Karpas-422 (cell line): Measurements from ENCODE around the gene MCTP2. TPM values are rescaled to one million over a fixed set of nuclear protein-coding genes. Genes with fewer than 3 reads are reported as not detected.

ENCODE experiments used
- DNase-seq: peaks from one replicate; pipeline ENCODE4 v3.0.0-alpha.2; 2015
- H2AFZ ChIP-seq: fragments of 200-600 bp; sonication (generic); 2 replicates; pipeline ENCODE4 v1.6.1; 2014; ENCODE audit warnings: antibody characterized with exemption, low read length, mixed read lengths
- H3K27ac ChIP-seq: fragments of 200-600 bp; sonication (generic); 2 replicates; pipeline ENCODE4 v1.5.1; 2014; ENCODE audit warnings: mild to moderate bottlenecking, low read length, moderate library complexity
- H3K27me3 ChIP-seq: fragments of 200-600 bp; sonication (generic); 2 replicates; pipeline ENCODE4 v1.6.1; 2014; ENCODE audit warnings: low read length, mixed read lengths
- H3K36me3 ChIP-seq: fragments of 200-600 bp; sonication (generic); 2 replicates; pipeline ENCODE4 v1.6.1; 2014; ENCODE audit warnings: low read length, mixed read lengths; ENCODE audit not compliant: insufficient read depth
- H3K4me1 ChIP-seq: fragments of 200-600 bp; sonication (generic); 2 replicates; pipeline ENCODE4 v1.6.1; 2014; ENCODE audit warnings: mild to moderate bottlenecking, low read length, mixed read lengths
- H3K4me2 ChIP-seq: fragments of 200-600 bp; sonication (generic); 2 replicates; pipeline ENCODE4 v1.6.1; 2014; ENCODE audit warnings: low read length, low read depth, mild to moderate bottlenecking; ENCODE audit not compliant: poor library complexity, severe bottlenecking
- H3K4me3 ChIP-seq: fragments of 200-600 bp; sonication (generic); 2 replicates; pipeline ENCODE4 v1.5.1; 2014; ENCODE audit warnings: mild to moderate bottlenecking, antibody characterized with exemption, low read length, mixed read lengths
- H3K79me2 ChIP-seq: fragments of 200-600 bp; sonication (generic); 2 replicates; pipeline ENCODE4 v1.6.1; 2014; ENCODE audit warnings: mild to moderate bottlenecking, low read length, mixed read lengths
- H3K9ac ChIP-seq: fragments of 200-600 bp; sonication (generic); 2 replicates; pipeline ENCODE4 v1.6.0; 2014; ENCODE audit warnings: low read length
- H3K9me2 ChIP-seq: fragments of 200-600 bp; sonication (generic), shearing (Covaris generic); replicated peaks from 2 replicates; pipeline ENCODE4 v1.6.0; 2014; ENCODE audit warnings: mild to moderate bottlenecking, low read length, moderate library complexity; ENCODE audit not compliant: insufficient read depth
- H3K9me3 ChIP-seq: fragments of 300-700, 200-600 bp; sonication (generic); 2 replicates; pipeline ENCODE4 v1.6.1; 2014; ENCODE audit warnings: low read length, mixed read lengths
- H4K20me1 ChIP-seq: fragments of 200-600 bp; sonication (generic); 2 replicates; pipeline ENCODE4 v1.6.1; 2014; ENCODE audit warnings: mild to moderate bottlenecking, antibody characterized with exemption, low read length, low read depth; ENCODE audit not compliant: insufficient read depth
- total RNA-seq: library from RNA; depleted of rRNA; stranded (reverse); fragments of >200 nt; shearing (Covaris generic); gene quantifications from 2 replicates; pipeline ENCODE4 v1.2.3, GENCODE V29; 2014; ENCODE audit warnings: low replicate concordance

MCTP2 gene
- total RNA-seq, 1 experiment from 2014 or later: 58.9 TPM

GRCh38 chr15:94199725-94200124 is 31.6 kb upstream of the MCTP2 start:
- H3K4me3 ChIP-seq: no peak overlapping the region
- H3K79me2 ChIP-seq: no peaks in the 10 kb centered on the region
- no peaks in the 10 kb centered on the region for H4K20me1 ChIP-seq
- H3K27ac ChIP-seq: no peak overlapping the region
- H3K4me1 ChIP-seq: no peaks in the 10 kb centered on the region
- DNase-seq: no peak
- no peaks in the 10 kb centered on the region for H3K9me2 ChIP-seq
- no peak overlapping the region for H3K9ac ChIP-seq
- H2AFZ ChIP-seq: no peak overlapping the region
- H3K36me3 ChIP-seq: no peaks in the 10 kb centered on the region
- H3K9me3 ChIP-seq: no peaks in the 10 kb centered on the region
- H3K27me3 ChIP-seq: no peaks in the 10 kb centered on the region
- no peak overlapping the region for H3K4me2 ChIP-seq

- H3K27ac ChIP-seq: no peak overlapping the region
- H3K4me2 ChIP-seq: no peak overlapping the region
- no peaks in the 10 kb centered on the region for H3K9me2 ChIP-seq
Measured at GRCh38 chr15:94203306-94203705, 28.1 kb upstream of the MCTP2 start.

GRCh38 chr15:94205366-94205765 is 26.0 kb upstream of the MCTP2 start:
- no peak overlapping the region for H3K27ac ChIP-seq
- H2AFZ ChIP-seq: no peak overlapping the region
- H3K9me3 ChIP-seq: no peaks in the 10 kb centered on the region
- H3K4me2 ChIP-seq: peak overlapping the region; percentile 25
- DNase-seq: no peak
- no peaks in the 10 kb centered on the region for H4K20me1 ChIP-seq
- no peaks in the 10 kb centered on the region for H3K79me2 ChIP-seq
- H3K4me1 ChIP-seq: peaks cover 9% of the 10 kb centered on the region
- no peak overlapping the region for H3K9ac ChIP-seq
- no peaks in the 10 kb centered on the region for H3K36me3 ChIP-seq
- no peaks in the 10 kb centered on the region for H3K27me3 ChIP-seq
- H3K9me2 ChIP-seq: no peaks in the 10 kb centered on the region
- 0 out of 2 replicates have a peak overlapping the region, but pooled peaks have one; percentile 17 for H3K4me3 ChIP-seq

More at GRCh38 chr15:94203306-94203705, 28.1 kb upstream of the MCTP2 start:
- no peaks in the 10 kb centered on the region for H3K79me2 ChIP-seq
- H3K27me3 ChIP-seq: no peaks in the 10 kb centered on the region
- H3K36me3 ChIP-seq: no peaks in the 10 kb centered on the region
- no peak overlapping the region for H3K4me3 ChIP-seq
- no peak overlapping the region for H3K9ac ChIP-seq
- H2AFZ ChIP-seq: no peak overlapping the region
- DNase-seq: no peak
- H3K9me3 ChIP-seq: no peaks in the 10 kb centered on the region
- peaks cover 9% of the 10 kb centered on the region for H3K4me1 ChIP-seq
- H4K20me1 ChIP-seq: no peaks in the 10 kb centered on the region

GRCh38 chr15:94206463-94207167 is 24.7 kb upstream of the MCTP2 start:
- no peaks in the 10 kb centered on the region for H3K79me2 ChIP-seq
- H3K4me3 ChIP-seq: no peak overlapping the region
- no peaks in the 10 kb centered on the region for H3K9me2 ChIP-seq
- H3K27ac ChIP-seq: no peak overlapping the region
- H4K20me1 ChIP-seq: no peaks in the 10 kb centered on the region
- H3K27me3 ChIP-seq: no peaks in the 10 kb centered on the region
- no peak overlapping the region for H2AFZ ChIP-seq
- H3K9me3 ChIP-seq: no peaks in the 10 kb centered on the region
- H3K9ac ChIP-seq: no peak overlapping the region
- H3K4me2 ChIP-seq: no peak overlapping the region
- DNase-seq: no peak
- no peaks in the 10 kb centered on the region for H3K36me3 ChIP-seq
- peaks cover 9% of the 10 kb centered on the region for H3K4me1 ChIP-seq

- Histone ChIP-seq H3K36me3 (no peaks in the 10 kb centered on the region), H3K4me2 (no peak overlapping the region), H2AFZ (no peak overlapping the region), H3K4me1 (peaks cover 11% of the 10 kb centered on the region), H3K27ac (no peak overlapping the region), H3K9ac (no peak overlapping the region), H4K20me1 (no peaks in the 10 kb centered on the region), H3K9me3 (no peaks in the 10 kb centered on the region), H3K4me3 (no peak overlapping the region), H3K79me2 (no peaks in the 10 kb centered on the region), H3K9me2 (no peaks in the 10 kb centered on the region), H3K27me3 (no peaks in the 10 kb centered on the region)
- DNase-seq: no peak
Measured at GRCh38 chr15:94212291-94212690, 19.1 kb upstream of the MCTP2 start.

GRCh38 chr15:94225616-94226015 is 5.7 kb upstream of the MCTP2 start:
- DNase-seq: no peak
- Histone ChIP-seq H3K4me1 (peaks cover 22% of the 10 kb centered on the region), H3K9ac (no peak overlapping the region), H3K4me3 (no peak overlapping the region), H3K27me3 (peaks cover 3% of the 10 kb centered on the region; the same call in 1 of the 2 replicates), H3K27ac (no peak overlapping the region), H3K36me3 (no peaks in the 10 kb centered on the region), H3K79me2 (no peaks in the 10 kb centered on the region), H3K9me2 (no peaks in the 10 kb centered on the region), H4K20me1 (no peaks in the 10 kb centered on the region), H3K9me3 (no peaks in the 10 kb centered on the region), H3K4me2 (no peak overlapping the region), H2AFZ (no peak overlapping the region)

GRCh38 chr15:94228611-94229010 is 2.8 kb upstream of the MCTP2 start:
- Histone ChIP-seq H2AFZ (no peak overlapping the region), H3K27me3 (no peaks in the 10 kb centered on the region; the same call in 1 of the 2 replicates), H3K9me2 (no peaks in the 10 kb centered on the region), H3K4me2 (no peak overlapping the region), H3K79me2 (peaks cover 15% of the 10 kb centered on the region), H3K9me3 (no peaks in the 10 kb centered on the region), H3K27ac (no peak overlapping the region), H3K4me1 (peaks cover 46% of the 10 kb centered on the region), H4K20me1 (peaks cover 11% of the 10 kb centered on the region; the same call in 1 of the 2 replicates), H3K36me3 (no peaks in the 10 kb centered on the region), H3K9ac (no peak overlapping the region), H3K4me3 (no peak overlapping the region)
- DNase-seq: no peak

GRCh38 chr15:94229591-94230369 is 1.6 kb upstream of the MCTP2 start:
- no peak overlapping the region for H3K27ac ChIP-seq

More at GRCh38 chr15:94229591-94230369, 1.6 kb upstream of the MCTP2 start:
- peaks cover 21% of the 10 kb centered on the region; the same call in 1 of the 2 replicates for H4K20me1 ChIP-seq
- H3K9ac ChIP-seq: peak overlapping the region; percentile 84; the same call in 1 of the 2 replicates
- no peaks in the 10 kb centered on the region; the same call in 1 of the 2 replicates for H3K27me3 ChIP-seq
- no peaks in the 10 kb centered on the region for H3K36me3 ChIP-seq
- H3K4me1 ChIP-seq: peaks cover 58% of the 10 kb centered on the region
- peak overlapping the region; percentile 86 for H3K4me2 ChIP-seq
- no peak overlapping the region for H2AFZ ChIP-seq
- peak overlapping the region; percentile 88; the same call in 1 of the 2 replicates for H3K4me3 ChIP-seq
- no peaks in the 10 kb centered on the region for H3K9me3 ChIP-seq
- DNase-seq: no peak
- no peaks in the 10 kb centered on the region for H3K9me2 ChIP-seq
- peaks cover 26% of the 10 kb centered on the region for H3K79me2 ChIP-seq
